ENCODE data around the gene MICB. TPM values are rescaled to one million over a fixed set of nuclear protein-coding genes. Genes with fewer than 3 reads are reported as not detected.
A peak's percentile ranks its signal among the peaks of the same experiment; 100 is the strongest.
"Not testable (repeated sequence)": the region's sequence is repeated elsewhere in the genome, so short reads cannot be mapped to it uniquely, and the experiment has no call there.

MICB gene
- total RNA-seq, 1 donor from 2014 or later, result 0.14 TPM

GRCh38 chr6:31493875-31494694 lies 3.9 kb upstream of the MICB start:
- Mint-ChIP-seq H3K27me3 (peaks cover 85% of the 10 kb centered on the region), H3K9me3 (no peaks in the 10 kb centered on the region), H3K4me1 (ENCODE audit: unreplicated experiment) (peaks cover 24% of the 10 kb centered on the region), H3K36me3 (no peaks in the 10 kb centered on the region), H3K27ac (no peak overlapping the region), H3K4me3 (peak overlapping the region; percentile 62)
- peak; percentile 84 for DNase-seq (ENCODE audit: extremely low spot score, unreplicated experiment)
- peak; percentile 88 for TF ChIP-seq CTCF (conservative IDR thresholded peaks at IDR 0.05)

GRCh38 chr6:31495580-31495979 lies 2.4 kb upstream of the MICB start:
- peaks cover 24% of the 10 kb centered on the region for H3K4me1 Mint-ChIP-seq (ENCODE audit: unreplicated experiment)
- no peak for DNase-seq (ENCODE audit: extremely low spot score, unreplicated experiment)
- H3K27me3 Mint-ChIP-seq, result peaks cover 83% of the 10 kb centered on the region
- H3K27ac Mint-ChIP-seq, result no peak overlapping the region
- peak overlapping the region; percentile 62 for H3K4me3 Mint-ChIP-seq
- H3K36me3 Mint-ChIP-seq, result no peaks in the 10 kb centered on the region
- no peaks in the 10 kb centered on the region for H3K9me3 Mint-ChIP-seq
- TF ChIP-seq CTCF (conservative IDR thresholded peaks at IDR 0.05), result no peak

- H3K4me3 Mint-ChIP-seq, result peak overlapping the region; percentile 87
- H3K36me3 Mint-ChIP-seq; DNase-seq (ENCODE audit: extremely low spot score, unreplicated experiment); H3K9me3 Mint-ChIP-seq; H3K27ac Mint-ChIP-seq: not testable (repeated sequence)
- H3K4me1 Mint-ChIP-seq (ENCODE audit: unreplicated experiment), result peaks cover 23% of the 10 kb centered on the region
- peaks cover 89% of the 10 kb centered on the region for H3K27me3 Mint-ChIP-seq
Observed at GRCh38 chr6:31496826-31497225, 1.1 kb upstream of the MICB start.

- Mint-ChIP-seq H3K9me3 (no peaks in the 10 kb centered on the region), H3K27me3 (peaks cover 95% of the 10 kb centered on the region), H3K27ac (no peak overlapping the region), H3K4me1 (ENCODE audit: unreplicated experiment) (peaks cover 16% of the 10 kb centered on the region), H3K4me3 (peak overlapping the region; percentile 85), H3K36me3 (no peaks in the 10 kb centered on the region)
- no peak for TF ChIP-seq CTCF (conservative IDR thresholded peaks at IDR 0.05)
- no peak for DNase-seq (ENCODE audit: extremely low spot score, unreplicated experiment)
Observed at GRCh38 chr6:31498748-31499147, 803 bp downstream of the MICB start.

GRCh38 chr6:31499648-31500047 lies 1.7 kb downstream of the MICB start:
- not testable (repeated sequence) for DNase-seq (ENCODE audit: extremely low spot score, unreplicated experiment); H3K4me3 Mint-ChIP-seq; H3K36me3 Mint-ChIP-seq; H3K27ac Mint-ChIP-seq; H3K9me3 Mint-ChIP-seq
- H3K4me1 Mint-ChIP-seq (ENCODE audit: unreplicated experiment), result peaks cover 15% of the 10 kb centered on the region
- peaks cover 88% of the 10 kb centered on the region for H3K27me3 Mint-ChIP-seq

- no peak for DNase-seq (ENCODE audit: extremely low spot score, unreplicated experiment)
- no peaks in the 10 kb centered on the region for H3K36me3 Mint-ChIP-seq
- H3K4me3 Mint-ChIP-seq, result no peak overlapping the region
- TF ChIP-seq CTCF (conservative IDR thresholded peaks at IDR 0.05), result no peak
- H3K9me3 Mint-ChIP-seq, result no peaks in the 10 kb centered on the region
- peaks cover 7% of the 10 kb centered on the region for H3K4me1 Mint-ChIP-seq (ENCODE audit: unreplicated experiment)
- peaks cover 84% of the 10 kb centered on the region for H3K27me3 Mint-ChIP-seq
- H3K27ac Mint-ChIP-seq, result no peak overlapping the region
Observed at GRCh38 chr6:31502586-31502985, 4.6 kb downstream of the MICB start.

GRCh38 chr6:31509036-31509435 lies 11.1 kb downstream of the MICB start:
- not testable (repeated sequence) for H3K4me1 Mint-ChIP-seq (ENCODE audit: unreplicated experiment); DNase-seq (ENCODE audit: extremely low spot score, unreplicated experiment); H3K27ac Mint-ChIP-seq; H3K36me3 Mint-ChIP-seq; H3K4me3 Mint-ChIP-seq; H3K9me3 Mint-ChIP-seq
- H3K27me3 Mint-ChIP-seq, result peaks cover 43% of the 10 kb centered on the region

All from type B pancreatic cell (in vitro differentiated cells).